ENCODE measurements around the gene PRR9.

PRR9 gene

GRCh38 chr1:153245466-153245865 lies 28.1 kb downstream of the PRR9 start:
- H3K27ac Mint-ChIP-seq, result no peak overlapping the region

DNA sequence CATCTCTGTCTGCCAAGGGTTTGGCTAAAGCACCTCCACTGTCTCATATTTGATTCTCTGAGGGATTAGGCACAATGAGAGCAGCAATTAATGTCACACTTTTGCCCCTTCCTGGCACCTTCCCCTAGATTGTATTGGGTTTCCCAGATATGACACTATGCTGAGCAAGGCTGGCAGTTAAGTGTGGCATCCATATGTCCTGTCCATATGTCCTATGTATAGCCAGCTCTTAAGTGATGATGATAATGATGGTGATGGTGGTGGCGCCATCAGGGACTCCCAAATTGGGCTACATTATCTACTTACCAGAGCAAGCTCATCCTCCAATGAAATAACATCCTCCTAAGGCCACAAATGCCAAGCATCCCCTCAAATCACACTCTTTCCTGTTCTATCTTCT lies 28.6 kb downstream of the PRR9 start:
- no peak for DNase-seq (ENCODE audit: low spot score in 2 of 2)
- Mint-ChIP-seq H3K36me3 (peaks cover 2% of the 10 kb centered on the region), H3K27me3 (peaks cover 31% of the 10 kb centered on the region), H3K9me3 (peaks cover 5% of the 10 kb centered on the region), H3K4me1 (peaks cover 3% of the 10 kb centered on the region), H3K4me3 (no peak overlapping the region), H3K27ac (no peak overlapping the region)
- ATAC-seq (ENCODE audit: low read depth), result no peak

More at GRCh38 chr1:153245466-153245865, 28.1 kb downstream of the PRR9 start:
- Mint-ChIP-seq H3K4me1 (no peaks in the 10 kb centered on the region), H3K36me3 (peaks cover 2% of the 10 kb centered on the region), H3K27me3 (peaks cover 28% of the 10 kb centered on the region), H3K4me3 (no peak overlapping the region), H3K9me3 (peaks cover 5% of the 10 kb centered on the region)
- DNase-seq (ENCODE audit: low spot score in 2 of 2) (no peak), ATAC-seq (ENCODE audit: low read depth) (no peak)

GRCh38 chr1:153246825-153247224 lies 29.4 kb downstream of the PRR9 start:
- Mint-ChIP-seq H3K4me3 (no peak overlapping the region), H3K36me3 (peaks cover 2% of the 10 kb centered on the region), H3K4me1 (peaks cover 3% of the 10 kb centered on the region), H3K9me3 (peaks cover 5% of the 10 kb centered on the region), H3K27ac (no peak overlapping the region), H3K27me3 (peaks cover 35% of the 10 kb centered on the region)
- no peak for DNase-seq (ENCODE audit: low spot score in 2 of 2)
- no peak for ATAC-seq (ENCODE audit: low read depth)

DNA sequence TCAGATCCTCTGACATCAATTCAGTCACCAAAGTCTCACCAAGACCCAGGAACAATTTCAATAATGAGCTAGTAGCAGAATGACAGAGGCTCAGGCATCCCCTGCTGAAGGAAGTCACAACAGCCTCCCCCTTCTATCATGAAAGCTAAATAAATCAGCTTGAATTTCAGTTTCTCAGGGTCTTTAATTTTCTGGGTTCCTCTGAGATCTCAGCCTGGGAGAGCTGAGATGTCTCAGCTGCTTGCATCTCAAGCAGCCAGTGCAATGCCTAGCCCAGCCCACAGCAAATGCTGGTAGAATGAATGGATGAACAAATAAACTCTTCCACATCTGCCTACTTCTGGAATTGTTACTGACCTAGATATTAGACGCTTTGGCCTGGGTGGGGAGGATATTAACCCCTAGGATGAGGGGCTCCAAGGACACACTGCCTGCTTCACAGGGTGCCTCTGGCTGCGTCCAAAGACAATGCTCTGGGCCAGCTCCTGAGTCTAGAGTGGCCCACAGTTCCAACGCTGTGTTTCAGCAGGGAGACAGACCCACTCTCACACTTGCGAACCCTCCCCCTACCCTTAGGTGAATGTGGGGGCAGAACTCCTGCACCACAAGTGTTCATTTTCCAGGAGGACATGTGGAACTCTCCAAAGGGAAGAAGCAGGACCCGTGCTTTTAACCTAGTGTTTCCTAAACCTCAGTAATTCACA lies 30.9 kb downstream of the PRR9 start:
- no peak overlapping the region for H3K27ac Mint-ChIP-seq

DNA sequence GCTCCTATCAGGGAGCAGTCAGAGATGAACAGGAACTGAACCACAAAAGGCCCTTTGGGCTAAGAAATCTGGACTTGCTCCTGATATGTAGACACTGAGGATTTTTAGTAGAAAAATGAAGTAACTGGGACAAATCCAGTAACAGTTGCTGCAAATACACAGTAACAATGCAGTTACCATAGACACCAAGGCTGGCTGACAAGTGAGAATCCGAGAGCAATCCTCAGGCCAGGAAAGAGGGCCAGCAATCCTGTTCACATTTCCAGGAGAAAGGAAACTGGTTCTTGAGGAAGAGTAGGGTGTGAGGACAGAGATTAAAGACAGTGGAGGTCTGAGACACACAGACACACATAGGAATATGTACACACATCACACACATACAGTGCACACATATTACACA lies 32.8 kb downstream of the PRR9 start:
- no peak overlapping the region for H3K4me3 Mint-ChIP-seq
- peaks cover 28% of the 10 kb centered on the region for H3K27me3 Mint-ChIP-seq
- no peaks in the 10 kb centered on the region for H3K36me3 Mint-ChIP-seq
- peaks cover 3% of the 10 kb centered on the region for H3K4me1 Mint-ChIP-seq
- ATAC-seq (ENCODE audit: low read depth) (no peak), DNase-seq (ENCODE audit: low spot score in 2 of 2) (no peak)
- no peaks in the 10 kb centered on the region for H3K9me3 Mint-ChIP-seq
- H3K27ac Mint-ChIP-seq, result no peak overlapping the region

More for the DNA sequence above, 30.9 kb downstream of the PRR9 start:
- ATAC-seq (ENCODE audit: low read depth) (no peak), DNase-seq (ENCODE audit: low spot score in 2 of 2) (no peak)
- peaks cover 3% of the 10 kb centered on the region for H3K4me1 Mint-ChIP-seq
- H3K9me3 Mint-ChIP-seq, result peaks cover 5% of the 10 kb centered on the region
- H3K4me3 Mint-ChIP-seq, result no peak overlapping the region
- peaks cover 2% of the 10 kb centered on the region for H3K36me3 Mint-ChIP-seq
- H3K27me3 Mint-ChIP-seq, result peaks cover 36% of the 10 kb centered on the region

GRCh38 chr1:153251087-153251486 lies 33.7 kb downstream of the PRR9 start:
- H3K9me3 Mint-ChIP-seq, result no peaks in the 10 kb centered on the region
- ATAC-seq (ENCODE audit: low read depth), result no peak
- no peak for DNase-seq (ENCODE audit: low spot score in 2 of 2)
- no peaks in the 10 kb centered on the region for H3K36me3 Mint-ChIP-seq
- no peak overlapping the region for H3K4me3 Mint-ChIP-seq
- peaks cover 3% of the 10 kb centered on the region for H3K4me1 Mint-ChIP-seq
- H3K27ac Mint-ChIP-seq, result no peak overlapping the region
- peaks cover 28% of the 10 kb centered on the region for H3K27me3 Mint-ChIP-seq

DNA sequence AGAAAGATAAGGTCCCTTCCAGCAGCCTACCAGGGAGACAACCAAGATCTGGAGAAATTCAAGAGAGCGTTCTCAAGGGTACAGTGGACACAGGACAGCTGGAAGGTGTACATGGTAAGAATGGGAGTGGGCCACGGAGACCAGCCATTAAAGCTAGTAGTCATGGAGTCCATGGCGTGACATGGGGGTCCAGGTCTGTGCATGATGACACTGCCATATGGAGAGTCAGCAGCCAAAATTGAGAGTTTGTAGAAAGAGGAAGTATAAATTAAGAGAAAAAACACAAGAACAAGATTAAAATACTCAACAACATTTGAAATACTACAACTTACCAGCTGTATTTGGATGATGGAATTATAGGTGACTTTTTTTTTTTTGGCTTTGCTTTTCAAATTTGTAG lies 34.2 kb downstream of the PRR9 start:
- Mint-ChIP-seq H3K27ac (no peak overlapping the region), H3K36me3 (no peaks in the 10 kb centered on the region), H3K9me3 (no peaks in the 10 kb centered on the region), H3K4me3 (no peak overlapping the region), H3K4me1 (peaks cover 3% of the 10 kb centered on the region), H3K27me3 (peaks cover 25% of the 10 kb centered on the region)
- no peak for ATAC-seq (ENCODE audit: low read depth)
- DNase-seq (ENCODE audit: low spot score in 2 of 2), result no peak

- H3K36me3 Mint-ChIP-seq, result no peaks in the 10 kb centered on the region
- no peak overlapping the region for H3K4me3 Mint-ChIP-seq
- H3K27me3 Mint-ChIP-seq, result peaks cover 25% of the 10 kb centered on the region
- no peak for ATAC-seq (ENCODE audit: low read depth)
- DNase-seq (ENCODE audit: low spot score in 2 of 2), result no peak
- peaks cover 3% of the 10 kb centered on the region for H3K4me1 Mint-ChIP-seq
- H3K27ac Mint-ChIP-seq, result no peak overlapping the region
- H3K9me3 Mint-ChIP-seq, result no peaks in the 10 kb centered on the region
Measured at GRCh38 chr1:153251988-153252387, 34.6 kb downstream of the PRR9 start.

DNA sequence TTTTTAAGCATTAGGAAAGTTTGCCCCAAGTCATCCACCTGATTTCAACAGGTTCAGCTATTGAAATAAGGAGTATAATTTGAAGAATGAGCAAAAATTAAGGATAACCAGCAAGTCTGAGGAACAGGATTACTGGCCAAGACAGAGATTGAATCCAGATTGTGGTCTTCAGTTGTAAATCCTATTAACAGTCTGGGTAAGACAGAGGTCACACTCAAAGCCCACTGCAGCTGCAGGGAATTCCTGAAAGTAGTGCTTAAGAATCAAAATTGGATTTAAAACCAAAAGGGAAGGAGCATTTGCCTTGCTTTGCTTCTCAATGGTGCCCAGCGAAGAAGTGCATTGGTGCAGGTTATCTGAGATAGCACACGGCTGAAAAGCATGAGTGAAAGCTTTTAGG lies 35.7 kb downstream of the PRR9 start:
- H3K27ac Mint-ChIP-seq, result no peak overlapping the region
- ATAC-seq (ENCODE audit: low read depth), result no peak
- H3K4me3 Mint-ChIP-seq, result no peak overlapping the region
- peaks cover 19% of the 10 kb centered on the region for H3K27me3 Mint-ChIP-seq
- DNase-seq (ENCODE audit: low spot score in 2 of 2), result no peak
- no peaks in the 10 kb centered on the region for H3K9me3 Mint-ChIP-seq
- H3K36me3 Mint-ChIP-seq, result no peaks in the 10 kb centered on the region
- H3K4me1 Mint-ChIP-seq, result peaks cover 3% of the 10 kb centered on the region

DNA sequence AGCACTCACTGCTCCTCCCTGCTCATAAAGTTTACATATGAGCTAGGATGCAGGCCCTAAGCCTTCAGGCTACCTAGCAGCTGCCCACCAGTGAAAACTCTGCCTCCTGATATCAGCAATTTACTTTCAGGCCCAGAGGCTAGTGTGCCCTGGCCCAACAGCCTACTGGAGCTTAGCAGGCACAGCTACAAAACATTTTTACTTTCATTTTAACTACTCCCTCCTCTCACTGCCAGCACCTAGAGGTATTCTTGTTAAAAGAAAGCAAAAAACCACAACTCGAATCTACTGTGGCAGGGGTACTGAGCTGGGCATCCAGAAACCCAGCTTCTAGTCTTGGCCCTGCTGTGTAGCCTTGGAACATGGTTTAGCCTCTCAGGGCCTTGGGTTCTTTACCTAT lies 36.3 kb downstream of the PRR9 start:
- Mint-ChIP-seq H3K36me3 (no peaks in the 10 kb centered on the region), H3K9me3 (no peaks in the 10 kb centered on the region), H3K27ac (no peak overlapping the region), H3K4me1 (peaks cover 3% of the 10 kb centered on the region), H3K4me3 (no peak overlapping the region), H3K27me3 (peaks cover 19% of the 10 kb centered on the region)
- ATAC-seq (ENCODE audit: low read depth) (no peak), DNase-seq (ENCODE audit: low spot score in 2 of 2) (no peak)

GRCh38 chr1:153259387-153259786 lies 42.0 kb downstream of the PRR9 start, which contains the start of gene LORICRIN:
TSS of gene LORICRIN (plus strand) at chr1:153259687. CDS start at chr1:153260950, 1,263 bp downstream.
- Mint-ChIP-seq H3K9me3 (no peaks in the 10 kb centered on the region), H3K4me1 (peaks cover 15% of the 10 kb centered on the region), H3K4me3 (peak within 1 kb of the TSS; percentile 67), H3K27ac (peak within 1 kb of the TSS; percentile 9), H3K36me3 (no peaks in the 10 kb centered on the region), H3K27me3 (peaks cover 10% of the 10 kb centered on the region)
- DNase-seq (ENCODE audit: low spot score in 2 of 2), result no peak
- ATAC-seq (ENCODE audit: low read depth), result no peak

GRCh38 chr1:153260585-153261280 lies 43.3 kb downstream of the PRR9 start:
- Mint-ChIP-seq H3K4me1 (peaks cover 15% of the 10 kb centered on the region), H3K27ac (peak overlapping the region; percentile 9), H3K27me3 (peaks cover 10% of the 10 kb centered on the region), H3K9me3 (no peaks in the 10 kb centered on the region), H3K36me3 (no peaks in the 10 kb centered on the region), H3K4me3 (peak overlapping the region; percentile 67)
- DNase-seq (ENCODE audit: low spot score in 2 of 2) (no peak), ATAC-seq (ENCODE audit: low read depth) (peak; percentile 16)

DNA sequence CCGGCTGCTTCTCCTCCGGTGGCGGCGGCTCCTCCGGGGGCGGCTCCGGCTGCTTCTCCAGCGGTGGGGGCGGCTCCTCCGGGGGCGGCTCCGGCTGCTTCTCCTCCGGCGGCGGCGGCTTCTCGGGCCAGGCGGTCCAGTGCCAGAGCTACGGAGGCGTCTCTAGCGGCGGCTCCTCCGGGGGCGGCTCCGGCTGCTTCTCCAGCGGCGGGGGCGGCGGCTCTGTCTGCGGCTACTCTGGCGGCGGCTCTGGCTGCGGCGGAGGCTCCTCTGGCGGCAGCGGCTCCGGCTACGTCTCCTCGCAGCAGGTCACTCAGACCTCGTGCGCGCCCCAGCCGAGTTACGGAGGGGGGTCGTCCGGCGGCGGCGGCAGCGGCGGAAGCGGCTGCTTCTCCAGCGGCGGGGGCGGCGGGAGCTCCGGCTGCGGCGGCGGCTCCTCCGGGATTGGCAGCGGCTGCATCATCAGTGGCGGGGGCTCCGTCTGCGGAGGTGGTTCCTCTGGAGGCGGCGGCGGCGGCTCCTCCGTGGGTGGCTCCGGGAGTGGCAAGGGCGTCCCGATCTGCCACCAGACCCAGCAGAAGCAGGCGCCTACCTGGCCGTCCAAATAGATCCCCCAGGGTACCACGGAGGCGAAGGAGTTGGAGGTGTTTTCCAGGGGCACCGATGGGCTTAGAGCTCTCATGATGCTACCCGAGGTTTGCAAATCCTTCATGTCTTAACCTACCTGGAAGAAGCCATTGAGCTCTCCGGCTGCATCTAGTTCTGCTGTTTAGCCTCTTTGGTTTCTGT lies 44.1 kb downstream of the PRR9 start:
- Mint-ChIP-seq H3K36me3 (no peaks in the 10 kb centered on the region), H3K4me3 (peak overlapping the region; percentile 79), H3K27me3 (peaks cover 14% of the 10 kb centered on the region), H3K27ac (peak overlapping the region; percentile 48), H3K9me3 (peaks cover 3% of the 10 kb centered on the region), H3K4me1 (peaks cover 15% of the 10 kb centered on the region)
- peak; percentile 8 to 49 for DNase-seq (ENCODE audit: low spot score in 2 of 2)
- peak; percentile 27 for ATAC-seq (ENCODE audit: low read depth)

DNA sequence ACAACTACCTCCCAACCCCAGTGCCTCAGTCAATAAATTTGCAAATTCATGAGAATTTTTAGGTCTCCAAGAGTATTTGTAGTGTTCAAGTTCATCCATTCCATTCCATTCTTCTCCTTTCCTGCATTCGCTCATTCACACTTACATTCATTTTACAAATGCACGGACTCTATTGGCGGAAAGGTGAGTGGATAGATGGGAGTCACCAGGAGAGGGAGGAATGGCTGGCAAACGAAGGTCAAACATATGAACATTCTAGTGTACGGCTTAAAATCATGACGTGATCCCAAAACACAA lies 44.6 kb downstream of the PRR9 start:
- Mint-ChIP-seq H3K4me3 (peak overlapping the region; percentile 79), H3K4me1 (peaks cover 15% of the 10 kb centered on the region), H3K27ac (peak overlapping the region; percentile 48), H3K9me3 (peaks cover 3% of the 10 kb centered on the region), H3K27me3 (peaks cover 14% of the 10 kb centered on the region), H3K36me3 (no peaks in the 10 kb centered on the region)
- ATAC-seq (ENCODE audit: low read depth) (no peak), DNase-seq (ENCODE audit: low spot score in 2 of 2) (no peak)
